Esophagus squamous epithelium (tissue), 5 donors: ENCODE results near the gene C4orf17. TPM values are rescaled to one million over a fixed set of nuclear protein-coding genes. Genes with fewer than 3 reads are reported as not detected.

ENCODE experiments used
- DNase-seq: peaks from one replicate; lab custom pipeline; 2025; lab: John Stamatoyannopoulos, UW
- H3K27ac ChIP-seq, 4 donors: fragments of 200-600 bp; sonication (generic); one replicate each; pipeline ENCODE4 v1.5.1; 2016 to 2019; ENCODE audit warnings: mild to moderate bottlenecking in 1 of 4
- H3K27me3 ChIP-seq, 4 donors: fragments of 200-600 bp; sonication (generic); 1 replicate in 3 of 4; 2 replicates in 1 of 4; pipeline versions ENCODE4 v1.5.1 to v1.6.0; 2017 to 2021; ENCODE audit warnings: antibody characterized with exemption in 1 of 4
- H3K36me3 ChIP-seq, 3 donors: fragments of 200-600 bp; sonication (generic); one replicate each; pipeline ENCODE4 v1.5.1; 2016 to 2019
- H3K4me1 ChIP-seq, 3 donors: fragments of 200-600 bp; sonication (generic); one replicate each; pipeline ENCODE4 v1.5.1; 2017 to 2019
- H3K4me3 ChIP-seq, 4 donors: fragments of 200-600 bp; sonication (generic); 1 replicate in 3 of 4; 2 replicates in 1 of 4; pipeline ENCODE4 v1.5.1; 2016 to 2019; ENCODE audit warnings: mild to moderate bottlenecking in 2 of 4, moderate library complexity in 1 of 4
- H3K9me3 ChIP-seq, 3 donors: fragments of 200-600 bp; sonication (generic); one replicate each; pipeline ENCODE4 v1.5.1; 2016 to 2019
- POLR2A ChIP-seq, 4 donors: fragments of 450-650 bp; IDR thresholded peaks; one replicate each; pipeline ENCODE4 v1.6.1; 2017; ENCODE audit warnings: antibody characterized with exemption in 4 of 4, mild to moderate bottlenecking in 4 of 4, moderate library complexity in 3 of 4
- WGBS, 2 donors: methylation state at CpG; one replicate each; pipeline ENCODE4 v1.1.5; 2018; 5-methylcytosine and 5-hydroxymethylcytosine counted together
- intact Hi-C: fragments of 100-400 bp; cut with DNase I; formaldehyde crosslinking; loops from one replicate; pipeline ENCODE4 v1.15.0; 2022
- total RNA-seq, 4 donors: library from RNA; depleted of rRNA; stranded (reverse); fragments of >200 nt; gene quantifications; one replicate each; pipeline ENCODE4 v1.1.0, GENCODE V29; 2016
- TF ChIP-seq, protein P1 (sequence below), 6 experiments: fragments of 450-650 bp in 4 of 6; fragments of 200-600 bp in 2 of 6; sonication (generic) in 2 of 6; IDR thresholded peaks; one replicate each; pipeline ENCODE4 v1.5.1; 2016 to 2019; ENCODE audit warnings: antibody characterized with exemption in 6 of 6, mild to moderate bottlenecking in 4 of 6, moderate library complexity in 4 of 6
- donor health status: DM: yes; HTN: yes; CAD: no.

C4orf17 gene
- not detected for total RNA-seq

DNA sequence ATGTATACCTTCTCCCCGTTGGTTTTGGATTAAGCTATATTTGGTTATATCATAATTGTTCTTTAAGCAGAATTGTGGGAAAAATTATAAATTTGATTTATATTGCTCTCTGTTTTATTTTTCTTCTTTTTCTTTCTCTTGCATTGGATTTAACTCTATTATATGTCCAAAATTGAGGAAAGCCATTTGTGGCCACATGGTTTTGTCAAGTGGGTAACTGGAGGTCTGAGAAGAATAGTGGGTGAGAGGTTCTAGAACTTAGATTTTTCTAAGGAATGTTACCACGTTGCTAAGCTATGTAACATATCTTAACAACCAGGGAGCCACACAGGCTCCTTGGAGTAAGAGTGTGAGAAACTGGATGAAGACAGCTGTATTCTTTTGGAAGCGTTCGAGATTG lies at the start of gene C4orf17:
Gene C4orf17 (plus strand): TSS at position 301 of the 400 bp plus-strand sequence. CDS start 2,061 bp downstream, outside the sequence.
- intact Hi-C loops = no loop called here
- H3K36me3 ChIP-seq = no peaks in the 10 kb centered on the region
- no peaks in the 10 kb centered on the region for H3K9me3 ChIP-seq
- H3K27me3 ChIP-seq = no peaks in the 10 kb centered on the region
- H3K4me1 ChIP-seq = peaks cover 0 to 8% (median 0%) of the 10 kb centered on the region in 3 donors
- no peak within 1 kb of the TSS for H3K27ac ChIP-seq
- 67 to 82% methylated on average over 4 of the region's 4 CpGs for WGBS, 2 donors
- H3K4me3 ChIP-seq = no peak within 1 kb of the TSS
- TF ChIP-seq POLR2A (IDR thresholded peaks at IDR 0.05) = no peak
- TF ChIP-seq, protein P1, sequence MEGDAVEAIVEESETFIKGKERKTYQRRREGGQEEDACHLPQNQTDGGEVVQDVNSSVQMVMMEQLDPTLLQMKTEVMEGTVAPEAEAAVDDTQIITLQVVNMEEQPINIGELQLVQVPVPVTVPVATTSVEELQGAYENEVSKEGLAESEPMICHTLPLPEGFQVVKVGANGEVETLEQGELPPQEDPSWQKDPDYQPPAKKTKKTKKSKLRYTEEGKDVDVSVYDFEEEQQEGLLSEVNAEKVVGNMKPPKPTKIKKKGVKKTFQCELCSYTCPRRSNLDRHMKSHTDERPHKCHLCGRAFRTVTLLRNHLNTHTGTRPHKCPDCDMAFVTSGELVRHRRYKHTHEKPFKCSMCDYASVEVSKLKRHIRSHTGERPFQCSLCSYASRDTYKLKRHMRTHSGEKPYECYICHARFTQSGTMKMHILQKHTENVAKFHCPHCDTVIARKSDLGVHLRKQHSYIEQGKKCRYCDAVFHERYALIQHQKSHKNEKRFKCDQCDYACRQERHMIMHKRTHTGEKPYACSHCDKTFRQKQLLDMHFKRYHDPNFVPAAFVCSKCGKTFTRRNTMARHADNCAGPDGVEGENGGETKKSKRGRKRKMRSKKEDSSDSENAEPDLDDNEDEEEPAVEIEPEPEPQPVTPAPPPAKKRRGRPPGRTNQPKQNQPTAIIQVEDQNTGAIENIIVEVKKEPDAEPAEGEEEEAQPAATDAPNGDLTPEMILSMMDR (IDR thresholded peaks at IDR 0.05) = no peak
- DNase-seq = no peak

DNA sequence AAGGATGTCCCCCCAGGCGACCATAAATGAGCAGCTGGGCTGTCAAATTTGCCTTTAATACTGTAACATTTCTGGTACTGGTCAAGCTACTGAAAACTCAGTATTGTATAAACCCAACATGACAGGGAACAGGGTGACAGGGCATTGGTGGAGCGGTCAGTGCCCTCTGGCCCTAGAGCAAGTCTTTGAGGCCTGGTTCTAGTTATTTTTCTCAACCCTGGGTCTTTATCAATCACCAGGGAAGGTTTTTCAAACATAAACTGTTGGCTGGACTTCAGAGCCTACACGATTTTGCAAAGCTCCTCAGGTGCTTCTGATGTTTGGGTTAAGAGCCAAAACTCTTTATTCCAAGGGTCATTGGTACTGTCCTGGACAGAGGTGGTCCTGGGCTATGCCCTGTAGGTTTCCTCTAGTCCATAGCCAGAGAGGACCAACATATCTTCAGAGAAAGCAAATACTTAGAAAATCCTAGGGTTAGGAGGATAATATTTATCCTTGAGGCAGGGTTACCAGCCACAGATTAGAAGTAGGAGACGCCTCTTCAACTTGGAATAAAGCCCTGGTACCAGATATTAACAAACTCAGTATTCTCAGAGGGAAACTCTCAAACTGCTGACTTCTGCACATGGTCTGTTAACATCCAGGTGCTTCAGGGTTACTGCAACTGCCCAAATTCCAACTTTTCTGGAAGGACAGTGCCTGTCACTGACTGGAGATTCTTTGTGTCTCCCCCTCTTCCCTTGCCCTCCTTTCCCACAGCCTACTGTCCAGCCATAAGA lies 49.0 kb upstream of the C4orf17 start:
- no peaks in the 10 kb centered on the region for H3K36me3 ChIP-seq
- peak overlapping the region in 2 of 4 donors; percentile 3 to 14 for H3K27ac ChIP-seq
- 45 to 72% methylated on average over 3 to 4 of the region's 4 CpGs for WGBS, 2 donors
- H3K9me3 ChIP-seq = no peaks in the 10 kb centered on the region
- intact Hi-C loops = no loop called here
- no peaks in the 10 kb centered on the region for H3K27me3 ChIP-seq
- H3K4me3 ChIP-seq = no peak overlapping the region
- H3K4me1 ChIP-seq = peaks cover 0 to 61% (median 0%) of the 10 kb centered on the region in 3 donors
- TF ChIP-seq, protein P1 (IDR thresholded peaks at IDR 0.05) = no peak
- no peak for TF ChIP-seq POLR2A (IDR thresholded peaks at IDR 0.05)
- no peak for DNase-seq

DNA sequence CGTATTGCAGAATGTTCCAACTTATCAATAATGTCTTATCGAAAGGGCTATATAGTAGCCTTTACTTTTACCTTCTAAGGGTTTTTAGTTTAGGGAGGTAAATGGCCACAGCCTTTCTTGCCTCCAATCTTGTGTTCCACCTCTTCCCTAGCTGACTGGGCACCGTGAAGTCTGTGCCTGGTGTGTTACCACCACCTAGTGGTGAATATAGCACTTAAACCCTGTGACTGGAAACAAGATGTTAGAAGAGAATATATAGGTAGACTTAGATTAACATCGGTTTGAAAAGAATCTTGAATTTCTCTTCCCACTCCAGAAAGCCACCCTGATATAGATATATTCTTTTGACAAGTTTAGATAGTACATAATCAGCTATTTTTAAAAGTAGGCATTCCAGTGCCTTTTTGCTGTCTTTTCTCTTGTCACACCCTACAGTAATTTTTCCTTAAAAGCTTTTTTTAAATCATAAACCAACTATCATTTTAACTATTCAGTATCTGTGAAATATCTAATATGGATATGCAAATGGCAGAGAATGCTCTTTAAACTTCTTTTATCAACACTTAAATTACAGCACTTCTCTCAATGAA lies 47.9 kb upstream of the C4orf17 start:
- WGBS, 2 donors = 21 to 27% methylated on average over 4 of the region's 4 CpGs
- Histone ChIP-seq H3K27ac (no peak overlapping the region), H3K4me3 (no peak overlapping the region), H3K4me1 (peaks cover 0 to 50% (median 0%) of the 10 kb centered on the region in 3 donors), H3K9me3 (no peaks in the 10 kb centered on the region), H3K36me3 (no peaks in the 10 kb centered on the region), H3K27me3 (no peaks in the 10 kb centered on the region)
- TF ChIP-seq, protein P1 (IDR thresholded peaks at IDR 0.05) = peak; percentile 73 to 94 (median 83)
- no peak for TF ChIP-seq POLR2A (IDR thresholded peaks at IDR 0.05)
- no peak for DNase-seq
- intact Hi-C loops = no loop called here

DNA sequence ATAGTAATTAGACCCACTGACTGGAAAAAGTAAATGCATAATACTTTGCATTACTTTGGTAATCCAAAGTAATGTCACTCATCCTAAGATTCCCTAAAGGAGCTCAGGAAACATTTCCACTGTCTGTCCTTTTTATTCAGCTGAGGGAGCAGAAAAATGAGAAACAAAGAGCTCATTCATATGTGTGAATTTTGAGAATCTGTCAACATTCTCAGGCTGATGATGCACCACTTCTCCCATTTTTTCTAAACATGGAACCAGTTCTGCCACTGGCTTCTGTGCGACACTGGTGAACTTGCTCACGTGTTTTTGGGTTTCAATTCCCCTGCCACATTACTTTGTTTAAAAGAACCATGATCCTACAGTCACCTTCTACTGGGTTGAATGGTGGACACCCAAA lies 47.3 kb upstream of the C4orf17 start:
- TF ChIP-seq, protein P1 (IDR thresholded peaks at IDR 0.05) = no peak
- TF ChIP-seq POLR2A (IDR thresholded peaks at IDR 0.05) = no peak
- 67 to 81% methylated on average over 2 of the region's 2 CpGs for WGBS, 2 donors
- intact Hi-C loops = no loop called here
- Histone ChIP-seq H3K27me3 (no peaks in the 10 kb centered on the region), H3K36me3 (no peaks in the 10 kb centered on the region), H3K4me1 (peaks cover 0 to 44% (median 0%) of the 10 kb centered on the region in 3 donors), H3K9me3 (no peaks in the 10 kb centered on the region), H3K4me3 (no peak overlapping the region), H3K27ac (no peak overlapping the region)
- no peak for DNase-seq

DNA sequence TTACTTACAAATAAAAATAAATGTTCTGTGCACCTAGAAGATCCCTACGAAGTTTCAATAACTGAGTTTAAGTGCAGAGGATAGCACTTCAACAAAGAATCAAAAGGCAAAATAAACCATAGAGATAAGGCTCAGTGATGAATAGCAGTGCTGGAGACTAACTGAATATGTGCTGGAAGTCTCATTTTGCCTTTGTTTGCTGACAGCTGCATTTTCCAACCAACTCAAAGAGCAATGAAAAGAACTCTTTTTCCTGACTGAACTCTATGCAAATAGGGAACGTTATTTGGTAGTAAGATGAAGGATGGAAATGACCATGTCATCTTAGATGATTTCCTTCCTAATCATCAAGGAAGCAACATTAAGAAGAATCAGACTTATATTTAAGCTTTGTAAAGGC lies 42.9 kb upstream of the C4orf17 start:
- H3K4me1 ChIP-seq = peaks cover 0 to 7% (median 0%) of the 10 kb centered on the region in 3 donors
- no peak overlapping the region for H3K4me3 ChIP-seq
- 38 to 89% methylated on average over 2 of the region's 2 CpGs for WGBS, 2 donors
- TF ChIP-seq, protein P1 (IDR thresholded peaks at IDR 0.05) = no peak
- no peak for TF ChIP-seq POLR2A (IDR thresholded peaks at IDR 0.05)
- intact Hi-C loops = no loop called here
- no peaks in the 10 kb centered on the region for H3K36me3 ChIP-seq
- H3K27me3 ChIP-seq = no peaks in the 10 kb centered on the region
- no peaks in the 10 kb centered on the region for H3K9me3 ChIP-seq
- no peak overlapping the region for H3K27ac ChIP-seq
- no peak for DNase-seq
